HG03575 (cell line): Measurements from ENCODE around the gene CELA1.
"Not testable (repeated sequence)": the region's sequence is repeated elsewhere in the genome, so short reads cannot be mapped to it uniquely, and the experiment has no call there.

Experiments
- ATAC-seq: cut with Tn5 transposase; IDR thresholded peaks from one replicate; pipeline ENCODE4 v1.9.1; 2021; ENCODE audit not compliant: unreplicated experiment, insufficient number of reproducible peaks, low FRiP score; ENCODE audit errors: extremely low read depth

The CELA1 gene

DNA sequence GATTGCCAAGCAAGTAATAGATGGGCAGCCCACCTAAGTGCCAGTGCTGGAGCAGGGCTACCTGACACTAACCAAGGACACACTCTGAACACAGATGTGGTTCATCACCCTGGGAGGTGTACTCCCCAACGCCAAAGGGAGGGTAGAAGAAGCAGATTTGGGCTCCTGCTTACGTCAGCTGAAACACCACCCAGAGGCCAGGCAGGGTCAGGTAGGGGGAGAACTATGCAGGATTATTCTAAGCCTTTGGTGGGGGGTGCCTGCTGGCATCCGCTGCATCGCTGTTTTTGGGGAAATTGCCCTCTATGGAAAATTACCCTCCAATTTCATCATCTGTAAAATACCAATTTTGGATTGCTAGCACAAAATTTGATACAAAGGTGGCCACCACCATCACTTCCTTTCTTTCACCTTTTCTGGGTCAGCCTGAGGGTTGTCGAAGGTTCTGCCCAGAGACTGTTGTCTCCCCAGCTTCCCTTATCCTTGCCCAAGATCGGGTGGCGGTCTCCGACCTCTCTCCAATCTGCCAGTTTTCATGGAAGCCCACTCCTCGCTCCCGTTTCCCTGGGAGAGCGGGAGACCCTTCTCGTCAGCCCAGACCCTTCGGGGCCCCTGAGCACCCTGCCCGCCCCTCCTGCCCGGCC lies 23.0 kb downstream of the CELA1 start:
- no peak for ATAC-seq

DNA sequence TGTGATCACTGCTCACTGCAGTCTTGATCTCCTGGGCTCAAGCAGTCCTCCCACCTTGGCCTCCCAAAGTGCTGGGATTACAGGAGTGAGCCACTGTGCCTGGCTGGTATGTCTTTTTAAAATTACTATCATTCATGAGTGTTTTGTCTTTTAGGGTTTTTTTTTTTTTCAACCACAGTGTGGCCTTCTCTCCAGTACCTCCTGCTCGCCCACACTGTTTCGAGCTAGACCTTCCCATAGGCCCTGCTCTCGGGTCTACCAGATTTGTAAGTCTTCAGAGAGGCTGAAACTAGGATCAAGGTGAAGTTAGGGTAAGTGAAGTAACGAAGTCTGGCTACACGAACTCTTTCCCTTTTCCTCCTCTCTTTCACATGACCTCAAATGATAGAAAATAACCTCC lies 24.0 kb downstream of the CELA1 start:
- no peak for ATAC-seq

DNA sequence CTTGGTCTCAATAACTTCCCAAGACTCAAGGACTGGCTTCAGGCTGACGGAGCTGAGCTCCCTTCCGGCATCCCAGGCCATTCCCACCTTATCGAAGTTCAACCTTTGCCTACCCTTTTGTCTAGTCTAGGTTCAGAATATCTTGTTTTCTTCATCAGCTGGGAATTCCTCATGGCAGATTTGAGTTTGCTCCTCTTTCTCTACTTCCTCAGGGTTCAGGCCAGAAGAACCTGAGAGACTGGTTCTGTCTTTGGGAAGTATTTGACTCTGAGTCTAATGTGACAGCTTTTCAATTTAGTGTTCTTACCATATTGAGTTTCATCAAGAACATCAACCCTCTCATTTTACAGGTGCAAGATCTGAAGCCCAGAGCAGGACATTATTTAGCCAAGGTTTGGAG lies 24.6 kb downstream of the CELA1 start:
- no peak for ATAC-seq

DNA sequence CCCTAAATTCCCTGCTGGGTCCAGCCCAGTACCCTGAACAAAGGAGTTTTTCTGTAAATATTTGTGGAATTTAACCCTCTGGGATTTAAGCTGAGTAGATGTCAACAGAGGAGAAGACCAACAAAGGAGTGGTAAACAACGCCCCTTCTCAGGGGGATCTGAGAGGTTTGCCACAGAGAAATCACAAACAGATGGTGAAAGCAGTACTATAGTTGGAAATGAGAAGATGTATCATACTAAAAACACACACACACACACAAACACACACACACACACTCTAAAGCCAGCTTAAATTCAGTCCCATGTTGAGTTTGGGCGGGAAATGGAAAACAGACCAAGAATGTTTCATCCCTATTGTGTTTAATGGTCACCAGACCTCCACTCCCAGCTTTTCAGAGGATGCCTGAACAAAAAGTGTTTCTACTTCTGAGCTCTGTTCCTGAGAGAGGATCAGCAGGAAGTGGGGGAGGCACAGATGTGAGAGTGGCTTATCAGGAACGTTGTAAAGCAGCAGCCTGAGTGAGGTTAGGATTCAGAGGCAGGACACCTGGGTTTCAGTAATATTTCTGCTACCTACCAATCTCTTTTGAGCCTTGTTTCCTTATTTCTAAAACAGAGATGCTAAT lies 25.7 kb downstream of the CELA1 start:
- ATAC-seq = no peak

DNA sequence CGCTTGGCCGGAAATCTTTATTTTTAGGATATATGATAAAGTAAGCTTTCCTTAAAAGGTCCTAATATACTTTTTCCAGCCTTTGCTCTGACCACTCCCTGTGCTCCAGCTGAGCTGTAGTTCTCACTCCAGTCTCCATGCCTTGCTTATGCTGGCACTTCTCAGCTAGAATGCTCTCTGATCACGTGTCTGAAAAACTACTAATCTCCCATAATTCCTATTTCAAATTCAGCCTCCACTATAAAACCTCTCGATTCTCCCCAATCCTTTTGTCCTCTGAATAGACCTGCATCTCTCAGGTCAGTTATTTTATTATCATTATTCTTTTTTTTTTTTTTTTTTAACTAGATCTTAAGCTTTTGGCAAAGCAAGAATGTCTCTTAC lies 26.2 kb downstream of the CELA1 start:
- ATAC-seq = no peak

DNA sequence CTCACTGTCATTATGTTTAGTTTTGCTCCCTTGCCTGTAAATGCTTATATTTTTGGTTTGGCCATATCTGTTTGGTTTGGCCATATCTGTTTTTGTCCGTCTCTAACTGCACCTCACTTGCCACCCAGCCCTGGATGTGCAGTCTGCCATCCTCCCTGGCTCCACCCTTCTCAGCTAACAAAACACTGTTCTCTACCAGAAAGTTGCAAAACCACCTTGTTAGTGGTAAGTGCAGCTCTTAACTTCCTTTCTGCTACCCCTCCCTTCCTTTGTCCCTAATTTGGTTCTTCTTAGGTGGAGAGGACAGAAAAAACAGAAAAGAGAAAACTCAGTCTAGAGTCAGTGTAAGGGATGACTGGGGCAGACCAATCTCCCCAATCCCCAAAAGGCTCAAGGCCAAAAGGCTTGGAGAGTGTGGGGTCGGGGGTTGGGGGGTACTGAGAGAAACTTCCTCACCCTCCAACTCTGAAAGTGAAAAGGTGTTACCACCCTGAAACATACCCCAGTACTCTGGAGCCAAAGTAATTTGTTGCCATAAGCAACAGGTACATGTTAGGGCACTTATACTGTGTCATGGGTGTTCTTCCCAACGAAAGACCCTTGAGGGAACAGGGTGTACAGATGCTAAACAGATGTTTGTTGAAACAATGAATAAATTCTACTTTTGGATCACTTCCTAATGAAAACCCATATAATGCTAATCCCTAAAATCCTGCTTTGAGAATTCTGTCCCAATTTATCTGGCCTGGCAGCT lies 27.5 kb downstream of the CELA1 start:
- no peak for ATAC-seq

DNA sequence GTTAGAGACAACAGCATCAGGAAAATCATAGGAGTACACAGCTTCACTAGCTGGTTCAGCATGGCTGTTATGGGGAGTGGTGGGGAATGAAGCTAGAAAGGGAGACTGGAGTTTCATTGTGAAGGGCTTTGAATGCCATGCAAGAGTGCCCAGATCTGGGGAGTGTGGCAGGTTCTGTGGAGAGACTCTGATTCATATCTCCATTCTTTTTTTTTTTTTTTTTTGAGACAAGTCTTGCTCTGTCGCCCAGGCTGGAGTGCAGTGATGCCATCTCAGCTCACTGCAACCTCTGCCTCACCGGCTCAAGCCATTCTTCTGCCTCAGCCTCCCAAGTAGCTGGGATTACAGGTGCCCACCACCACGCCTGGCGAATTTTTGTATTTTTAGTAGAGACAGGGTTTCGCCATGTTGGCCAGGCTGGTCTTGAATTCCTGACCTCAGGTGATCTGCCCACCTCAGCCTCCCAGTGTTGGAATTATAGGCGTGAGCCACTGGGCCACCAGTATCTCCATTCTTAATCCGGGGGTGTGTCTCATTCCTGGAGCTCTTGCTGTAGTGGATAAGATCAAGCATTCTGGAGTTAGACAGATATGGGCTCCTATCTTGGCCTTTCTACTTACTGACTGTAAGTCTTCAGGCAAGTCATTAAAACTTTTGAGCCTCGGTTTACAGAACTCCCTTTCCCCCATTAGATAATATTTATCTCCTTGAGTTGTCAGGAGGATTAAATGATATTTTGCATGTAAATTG lies 28.2 kb downstream of the CELA1 start:
- ATAC-seq = not testable (repeated sequence)

DNA sequence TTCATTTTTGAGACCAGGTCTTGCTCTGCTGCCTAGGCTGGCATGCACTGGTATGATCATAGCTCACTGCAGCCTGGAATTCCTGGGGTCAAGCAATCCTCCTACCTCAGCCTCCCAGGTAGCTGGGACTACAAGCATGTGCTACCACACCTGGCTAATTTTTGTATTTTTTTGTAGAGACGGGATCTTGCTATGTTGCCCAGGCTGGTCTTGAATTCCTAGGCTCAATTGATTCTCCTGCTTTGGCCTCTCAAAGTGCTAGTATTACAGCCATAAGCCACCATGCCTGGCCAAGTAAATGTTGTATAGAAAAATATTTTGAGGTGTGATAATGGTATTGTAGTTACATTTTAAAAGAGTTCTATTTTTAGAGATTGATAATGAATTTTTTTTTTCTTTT lies 35.1 kb downstream of the CELA1 start:
- ATAC-seq = no peak

DNA sequence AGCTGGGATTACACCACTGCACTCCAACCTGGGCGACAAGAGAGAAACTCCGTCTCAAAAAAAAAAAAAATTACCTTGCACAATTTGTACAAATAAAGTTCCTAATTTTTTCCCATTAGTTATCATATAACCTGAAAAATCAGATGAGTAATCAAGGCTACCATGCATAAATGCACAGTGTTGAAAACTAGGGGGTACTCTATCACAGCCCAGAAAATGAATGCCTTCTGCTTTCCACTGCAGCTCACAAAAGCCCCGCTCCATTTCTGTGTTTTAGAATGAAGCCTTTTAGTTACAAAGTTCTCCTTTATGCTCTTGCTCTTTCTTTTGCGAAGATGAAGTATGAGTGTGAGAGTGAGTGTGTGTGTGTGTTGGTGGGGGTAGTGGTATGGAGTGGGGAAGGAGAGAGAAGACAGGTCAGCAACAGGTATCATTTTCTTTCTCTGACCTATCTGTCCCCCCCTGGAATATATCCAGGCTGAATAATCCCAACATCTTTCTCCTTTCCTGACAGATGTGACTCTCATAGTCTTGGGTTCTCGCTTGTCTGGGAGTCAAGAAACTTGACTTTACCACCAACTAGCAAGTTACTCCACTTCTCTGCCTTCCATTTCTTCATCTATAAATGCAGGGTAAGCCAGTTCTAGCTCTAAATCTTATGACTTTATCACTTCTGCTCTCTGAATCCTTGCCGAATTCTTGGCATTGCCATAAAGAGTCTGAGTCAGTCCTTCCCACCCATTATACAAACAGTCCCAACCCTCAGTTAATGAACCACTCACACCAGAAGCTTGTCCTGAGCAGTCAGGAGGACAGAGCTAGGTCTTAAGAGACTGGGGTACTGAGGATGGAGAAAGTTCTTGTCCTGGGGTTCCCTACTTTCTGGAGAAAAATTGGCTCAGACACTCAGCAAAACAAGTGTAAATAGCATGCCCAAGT lies 38.6 kb downstream of the CELA1 start:
- no peak for ATAC-seq

DNA sequence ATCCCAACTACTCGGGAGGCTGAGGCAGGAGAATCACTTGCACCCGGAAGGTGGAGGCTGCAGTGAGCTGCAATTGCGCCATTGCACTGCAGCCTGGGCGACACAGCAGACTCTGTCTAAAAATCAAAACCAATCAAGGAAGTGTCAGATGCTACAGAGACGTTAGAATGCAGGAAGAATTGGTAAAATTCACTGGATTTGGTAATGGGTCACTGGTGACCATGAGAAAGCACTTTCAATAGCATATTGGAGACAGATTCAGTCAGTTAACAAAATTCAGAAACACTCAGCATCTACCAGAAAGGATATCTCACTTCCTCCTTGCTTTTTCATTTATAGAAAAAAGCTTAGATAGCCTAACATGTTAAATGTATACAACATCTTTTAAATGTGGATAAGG lies 40.0 kb downstream of the CELA1 start:
- ATAC-seq = no peak

DNA sequence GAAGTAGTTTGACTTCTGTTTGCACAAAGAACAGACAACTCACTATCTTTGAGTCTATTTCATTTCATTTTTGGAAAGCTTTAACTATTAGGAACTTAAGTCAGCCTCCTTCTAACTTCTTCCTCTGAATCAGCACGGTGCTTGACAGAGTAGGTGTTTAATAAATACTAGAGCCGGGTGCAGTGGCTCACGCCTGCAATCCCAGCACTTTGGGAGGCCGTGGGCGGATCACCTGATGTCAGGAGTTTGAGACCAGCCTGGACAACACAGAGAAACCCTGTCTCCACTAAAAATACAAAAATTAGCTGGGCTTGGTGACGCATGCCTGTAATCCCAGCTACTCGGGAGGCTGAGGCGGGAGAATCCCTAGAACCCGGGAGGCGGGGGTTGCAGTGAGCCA lies 45.7 kb downstream of the CELA1 start:
- not testable (repeated sequence) for ATAC-seq

DNA sequence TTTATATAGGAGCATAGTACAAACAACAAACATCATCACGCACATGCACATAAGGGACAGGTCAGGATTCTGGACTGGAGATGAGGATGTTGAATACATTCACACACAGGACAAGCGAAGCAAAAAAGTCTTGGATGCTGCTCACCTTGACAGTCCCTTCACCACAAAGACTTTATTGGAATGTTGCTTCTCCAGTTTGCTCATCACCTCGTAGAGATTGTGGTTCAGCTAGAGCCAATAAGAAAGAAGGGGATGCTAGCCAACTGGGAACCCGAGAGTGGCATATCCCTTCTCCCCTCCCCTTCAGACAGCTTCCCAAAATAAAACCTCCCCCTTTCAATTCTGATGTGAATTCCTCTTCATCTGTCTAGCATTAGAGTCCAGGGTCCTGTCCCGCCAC lies 50.8 kb downstream of the CELA1 start:
- ATAC-seq = no peak

DNA sequence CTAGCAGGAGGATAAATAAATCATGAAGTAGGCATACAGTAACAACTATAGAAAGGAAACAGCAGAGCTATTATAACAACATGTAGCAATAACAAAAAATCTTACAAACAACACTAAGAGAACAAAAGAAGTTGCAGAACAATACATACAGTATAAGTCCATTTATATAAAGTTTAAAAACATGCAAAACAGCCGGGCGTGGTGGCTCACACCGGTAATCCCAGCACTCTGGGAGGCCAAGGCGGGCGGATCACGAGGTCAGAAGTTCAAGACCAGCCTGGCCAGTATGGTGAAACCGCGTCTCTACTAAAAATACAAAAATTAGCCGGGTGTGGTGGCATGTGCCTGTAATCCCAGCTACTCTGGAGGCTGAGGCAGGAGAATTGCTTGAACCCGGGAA lies 52.4 kb downstream of the CELA1 start:
- ATAC-seq = not testable (repeated sequence)

DNA sequence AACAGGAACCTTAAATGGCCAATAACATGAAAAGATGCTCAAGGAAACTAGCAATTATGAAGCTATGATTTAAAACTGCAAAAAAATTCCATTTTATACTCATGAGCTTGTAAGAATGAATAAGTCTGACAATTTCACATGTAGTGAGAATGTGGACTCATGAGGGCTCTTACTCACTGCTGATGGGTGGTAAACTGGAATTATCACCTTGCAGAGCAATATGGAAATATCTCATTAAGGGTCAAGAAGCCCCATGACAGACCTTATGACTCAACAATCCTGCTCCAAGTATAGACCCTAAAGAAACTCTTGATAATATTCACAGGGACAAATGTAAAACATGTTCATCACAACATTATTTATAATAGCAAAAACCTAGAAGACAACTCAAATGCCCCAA lies 52.8 kb downstream of the CELA1 start:
- ATAC-seq = no peak

DNA sequence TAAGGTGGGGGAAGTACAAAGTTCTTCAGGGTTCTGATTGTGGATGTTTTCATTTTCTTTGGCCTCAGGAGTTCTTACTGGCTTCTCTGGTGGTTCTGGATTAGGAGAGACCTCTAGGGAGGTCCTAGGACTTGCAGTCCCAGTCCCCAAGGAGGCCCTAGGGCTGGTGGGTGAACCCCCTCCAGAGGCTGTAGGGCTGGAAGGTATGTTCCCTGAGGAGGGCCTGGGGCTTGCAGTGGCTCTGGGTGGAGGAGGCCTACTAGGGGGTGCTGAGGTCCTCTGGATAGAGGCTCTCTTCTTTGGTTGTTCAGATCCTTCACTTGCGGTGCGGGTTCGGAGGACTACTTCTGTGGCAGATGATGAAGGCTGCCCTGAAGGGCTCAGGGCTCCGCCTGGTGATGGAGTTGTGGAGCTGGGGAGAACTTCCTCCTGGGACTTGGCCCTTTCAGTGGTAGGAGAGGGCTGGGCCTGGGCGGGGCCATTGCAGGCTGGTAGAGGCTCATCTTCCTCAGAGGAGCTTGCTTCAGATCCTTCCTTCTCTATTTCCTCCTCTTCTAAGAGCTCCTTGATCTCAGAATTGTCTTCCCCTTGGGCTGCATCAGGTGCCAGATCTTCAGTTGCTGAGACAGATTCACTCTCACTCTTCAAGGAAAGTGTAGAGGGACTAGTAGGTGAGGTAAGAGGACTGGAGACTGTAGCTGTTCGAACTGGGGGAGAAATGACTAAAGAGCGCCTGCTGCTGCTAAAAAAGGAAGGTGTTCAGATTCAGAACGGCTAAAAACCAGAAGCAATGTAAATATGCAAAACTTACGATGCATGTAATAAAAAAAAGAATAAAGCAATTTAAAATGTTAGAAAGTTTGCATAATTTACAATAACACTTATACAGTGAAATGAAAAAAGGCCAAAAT lies 54.6 kb downstream of the CELA1 start:
- not testable (repeated sequence) for ATAC-seq

DNA sequence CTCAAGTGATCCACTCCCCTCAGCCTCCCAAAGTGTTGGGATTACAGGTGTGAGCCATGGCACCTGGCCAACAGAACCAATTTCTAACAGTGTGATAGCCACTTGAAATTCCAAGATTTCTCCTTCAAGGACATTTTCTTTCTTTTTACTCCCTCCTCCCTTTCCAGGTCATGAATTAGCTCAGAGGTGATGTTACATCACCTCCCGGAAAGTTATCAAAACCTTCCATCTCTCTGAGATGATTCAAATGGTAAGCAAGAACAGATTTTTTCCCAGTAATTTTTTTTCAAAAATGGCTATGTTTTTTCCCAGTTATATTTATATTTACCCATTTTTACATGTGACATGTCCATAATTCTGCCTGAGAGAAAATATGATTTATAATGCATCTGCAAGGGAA lies 60.6 kb downstream of the CELA1 start:
- no peak for ATAC-seq

DNA sequence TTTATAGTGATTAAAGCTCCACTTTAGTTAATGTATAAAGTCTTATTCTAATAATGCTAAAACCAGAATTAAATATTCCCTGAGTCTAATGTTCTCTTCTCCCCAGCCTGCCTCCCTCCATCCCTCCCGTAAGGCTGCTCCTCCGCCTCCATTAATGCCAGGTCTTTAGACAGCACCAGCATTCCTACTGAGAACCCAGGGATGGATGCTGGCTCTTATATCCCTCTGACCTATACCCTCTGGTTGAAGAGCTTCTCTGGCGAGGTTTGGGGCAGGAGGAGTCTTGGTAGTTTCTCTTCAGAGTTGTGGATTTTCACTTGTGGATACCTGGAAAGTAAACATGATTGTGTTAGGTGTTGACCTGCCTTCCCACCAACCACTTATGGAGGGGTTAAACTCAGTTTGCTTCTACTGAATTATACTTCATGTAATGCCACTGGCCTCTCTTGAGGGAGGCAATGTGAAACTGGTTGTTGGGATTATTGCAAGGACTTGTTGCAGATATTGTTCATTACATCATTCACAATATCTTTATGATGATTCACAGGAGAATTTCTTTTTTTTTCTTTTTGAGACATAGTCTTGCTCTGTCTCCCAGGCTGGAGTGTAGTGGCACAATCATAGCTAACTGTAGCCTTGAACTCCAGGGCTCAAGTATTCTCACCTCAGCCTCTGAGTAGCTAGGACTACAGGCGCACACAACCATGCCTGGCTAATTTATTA lies 65.1 kb downstream of the CELA1 start:
- ATAC-seq = no peak
